ENCODE measurements around the gene CDC42BPG. TPM values are rescaled to one million over a fixed set of nuclear protein-coding genes. Genes with fewer than 3 reads are reported as not detected.

Gene CDC42BPG
- total and polyA plus RNA-seq, 10 of the 15 experiments (the other 5 are each of a cell fraction or from before 2014, with no cell fraction given): 0.02 to 1.3 (median 0.09) TPM; not detected in 1

- TF ChIP-seq USF2 (IDR thresholded peaks at IDR 0.05; ENCODE audit: borderline replicate concordance, low read depth, low read length): no peak
- TF ChIP-seq ZSCAN29 (IDR thresholded peaks at IDR 0.05): no peak
- TF ChIP-seq MYC (IDR thresholded peaks at IDR 0.05; ENCODE audit: insufficient read depth, insufficient read length, insufficient replicate concordance, low read length, severe bottlenecking): no peak
- TF ChIP-seq PKNOX1 (IDR thresholded peaks at IDR 0.05): peak; percentile 96
- no peak for TF ChIP-seq NKRF (conservative IDR thresholded peaks at IDR 0.05)
- no peak for TF ChIP-seq SUZ12 (IDR thresholded peaks at IDR 0.05; ENCODE audit: unreplicated experiment)
- no peak for TF ChIP-seq ZNF274 (IDR thresholded peaks at IDR 0.05; ENCODE audit: insufficient read depth, insufficient read length)
- peak; percentile 85 for TF ChIP-seq BRCA1 (IDR thresholded peaks at IDR 0.05; ENCODE audit: low read depth, low read length)
- peak; percentile 5; the same call in 1 of the 2 replicates for TF ChIP-seq E2F4 (IDR thresholded peaks at IDR 0.05; ENCODE audit: low read depth, low read length)
- no peak for TF ChIP-seq GATAD2B (conservative IDR thresholded peaks at IDR 0.05; ENCODE audit: low read depth)
- TF ChIP-seq BACH1 (IDR thresholded peaks at IDR 0.05; ENCODE audit: borderline replicate concordance): no peak
- no peak for TF ChIP-seq SUPT20H (IDR thresholded peaks at IDR 0.05; ENCODE audit: borderline replicate concordance, control insufficient read depth, low read depth, low read length)
- no peak for TF ChIP-seq NRF1 (conservative IDR thresholded peaks at IDR 0.05; ENCODE audit: low read depth, low read length)
- TF ChIP-seq, protein P1, sequence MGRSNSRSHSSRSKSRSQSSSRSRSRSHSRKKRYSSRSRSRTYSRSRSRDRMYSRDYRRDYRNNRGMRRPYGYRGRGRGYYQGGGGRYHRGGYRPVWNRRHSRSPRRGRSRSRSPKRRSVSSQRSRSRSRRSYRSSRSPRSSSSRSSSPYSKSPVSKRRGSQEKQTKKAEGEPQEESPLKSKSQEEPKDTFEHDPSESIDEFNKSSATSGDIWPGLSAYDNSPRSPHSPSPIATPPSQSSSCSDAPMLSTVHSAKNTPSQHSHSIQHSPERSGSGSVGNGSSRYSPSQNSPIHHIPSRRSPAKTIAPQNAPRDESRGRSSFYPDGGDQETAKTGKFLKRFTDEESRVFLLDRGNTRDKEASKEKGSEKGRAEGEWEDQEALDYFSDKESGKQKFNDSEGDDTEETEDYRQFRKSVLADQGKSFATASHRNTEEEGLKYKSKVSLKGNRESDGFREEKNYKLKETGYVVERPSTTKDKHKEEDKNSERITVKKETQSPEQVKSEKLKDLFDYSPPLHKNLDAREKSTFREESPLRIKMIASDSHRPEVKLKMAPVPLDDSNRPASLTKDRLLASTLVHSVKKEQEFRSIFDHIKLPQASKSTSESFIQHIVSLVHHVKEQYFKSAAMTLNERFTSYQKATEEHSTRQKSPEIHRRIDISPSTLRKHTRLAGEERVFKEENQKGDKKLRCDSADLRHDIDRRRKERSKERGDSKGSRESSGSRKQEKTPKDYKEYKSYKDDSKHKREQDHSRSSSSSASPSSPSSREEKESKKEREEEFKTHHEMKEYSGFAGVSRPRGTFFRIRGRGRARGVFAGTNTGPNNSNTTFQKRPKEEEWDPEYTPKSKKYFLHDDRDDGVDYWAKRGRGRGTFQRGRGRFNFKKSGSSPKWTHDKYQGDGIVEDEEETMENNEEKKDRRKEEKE (IDR thresholded peaks at IDR 0.05): no peak
- TF ChIP-seq ZBED1 (IDR thresholded peaks at IDR 0.05; ENCODE audit: borderline replicate concordance): no peak
- TF ChIP-seq RFX5 (IDR thresholded peaks at IDR 0.05; ENCODE audit: low read depth, low read length): peak; percentile 88
- peak; percentile 78 for TF ChIP-seq CBFB (IDR thresholded peaks at IDR 0.05; ENCODE audit: low read depth)
- no peak for TF ChIP-seq ETV6 (conservative IDR thresholded peaks at IDR 0.05 in 1 of 2, IDR thresholded peaks at IDR 0.05 in 1 of 2; ENCODE audit: borderline replicate concordance in 1 of 2, low read depth in 1 of 2)
- TF ChIP-seq FOXM1 (IDR thresholded peaks at IDR 0.05; ENCODE audit: low read depth, low read length): no peak
Observed at GRCh38 chr11:64778473-64779298, 65.8 kb downstream of the CDC42BPG start, which contains the start of gene SF1 (continued).
